ENCODE results near the gene NCKAP5.

NCKAP5 gene

DNA sequence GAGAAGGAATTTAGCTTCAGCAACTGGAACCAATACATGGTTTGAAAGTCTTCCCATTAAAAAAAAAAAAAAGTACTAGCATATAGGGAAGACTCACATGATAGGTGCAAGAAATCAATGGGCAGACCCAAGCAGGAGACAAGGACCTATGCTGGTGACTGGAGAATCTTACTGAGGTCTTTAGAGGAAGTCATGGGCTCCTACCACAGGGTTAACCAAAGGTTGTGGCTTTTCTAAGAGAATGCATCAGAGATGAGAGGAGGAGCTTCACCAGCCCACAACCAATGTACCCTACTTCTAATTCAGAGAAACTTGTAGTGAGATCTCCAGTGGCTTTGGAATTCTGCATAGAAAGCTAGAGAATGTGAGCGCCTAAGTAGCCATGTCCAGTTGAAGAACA lies 207.4 kb downstream of the NCKAP5 start:
- H3K9ac ChIP-seq (ENCODE audit: low read length), result no peak overlapping the region
- H3K9me3 ChIP-seq (ENCODE audit: insufficient read depth, low read depth, low read length), result no peaks in the 10 kb centered on the region
- no peak overlapping the region for H3K27ac ChIP-seq (ENCODE audit: low read depth, low read length)
- H2BK120ac ChIP-seq (ENCODE audit: insufficient read depth, low read length, poor library complexity), result no peak overlapping the region
- H3K18ac ChIP-seq (ENCODE audit: low read length), result no peak overlapping the region
- H3K27me3 ChIP-seq (ENCODE audit: insufficient read depth, low read length), result no peaks in the 10 kb centered on the region
- DNase-seq, result no peak
- no CpG with 5 or more reads among the region's 1 CpG for WGBS (ENCODE audit: extremely low coverage, insufficient coverage, insufficient read length)
- H3K4me2 ChIP-seq (ENCODE audit: low read length), result no peak overlapping the region
- H3K14ac ChIP-seq (ENCODE audit: low read length), result no peak overlapping the region
- H3K23ac ChIP-seq (ENCODE audit: low read length), result no peak overlapping the region
- no peak overlapping the region for H3K4me3 ChIP-seq (ENCODE audit: low read depth, low read length)
- no peak overlapping the region for H4K91ac ChIP-seq (ENCODE audit: low read depth, low read length)
- no peaks in the 10 kb centered on the region for H3K36me3 ChIP-seq (ENCODE audit: control insufficient read depth in 1 of 2, insufficient read depth in 2 of 2, low read length in 2 of 2)
- no peaks in the 10 kb centered on the region for H3K4me1 ChIP-seq (ENCODE audit: control insufficient read depth in 1 of 2, insufficient read depth in 2 of 2, low read length in 2 of 2)
- no peak overlapping the region for H2BK5ac ChIP-seq (ENCODE audit: low read depth, low read length, poor library complexity)
- H4K12ac ChIP-seq (ENCODE audit: low read depth, low read length), result no peak overlapping the region
- H2AK5ac ChIP-seq (ENCODE audit: low read length), result no peak overlapping the region
- no peak overlapping the region for H2AFZ ChIP-seq (ENCODE audit: insufficient read depth, low read length, poor library complexity)
- no peaks in the 10 kb centered on the region for H3K79me1 ChIP-seq (ENCODE audit: low read length)
- H4K8ac ChIP-seq (ENCODE audit: low read depth, low read length), result no peak overlapping the region
- H3K4ac ChIP-seq (ENCODE audit: low read depth, low read length), result no peak overlapping the region
- H3K79me2 ChIP-seq (ENCODE audit: control insufficient read depth, insufficient read depth, low read length, poor library complexity), result no peaks in the 10 kb centered on the region
- H2BK12ac ChIP-seq (ENCODE audit: low read length), result no peak overlapping the region

DNA sequence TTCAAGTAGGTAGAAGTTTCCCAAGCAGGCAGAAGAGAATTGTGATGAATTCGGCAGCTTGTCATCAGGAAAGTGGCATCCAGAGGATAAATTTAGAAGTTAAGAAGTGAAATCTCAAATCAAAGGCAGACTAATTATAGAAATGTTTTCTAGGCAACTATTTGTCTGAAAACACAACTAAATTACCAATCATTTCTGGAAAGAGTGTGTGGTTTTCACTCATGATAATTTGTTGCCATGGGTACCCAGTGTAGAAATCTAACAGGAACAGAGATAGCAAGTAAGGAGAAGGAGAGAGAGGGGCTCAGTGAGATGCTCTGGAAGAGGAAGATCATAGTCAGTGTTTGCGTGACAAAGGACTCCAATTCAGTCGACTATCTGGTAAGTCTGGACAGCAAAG lies 208.1 kb downstream of the NCKAP5 start:
- DNase-seq, result no peak
- WGBS (ENCODE audit: extremely low coverage, insufficient coverage, insufficient read length), result no CpG with 5 or more reads among the region's 3 CpGs

DNA sequence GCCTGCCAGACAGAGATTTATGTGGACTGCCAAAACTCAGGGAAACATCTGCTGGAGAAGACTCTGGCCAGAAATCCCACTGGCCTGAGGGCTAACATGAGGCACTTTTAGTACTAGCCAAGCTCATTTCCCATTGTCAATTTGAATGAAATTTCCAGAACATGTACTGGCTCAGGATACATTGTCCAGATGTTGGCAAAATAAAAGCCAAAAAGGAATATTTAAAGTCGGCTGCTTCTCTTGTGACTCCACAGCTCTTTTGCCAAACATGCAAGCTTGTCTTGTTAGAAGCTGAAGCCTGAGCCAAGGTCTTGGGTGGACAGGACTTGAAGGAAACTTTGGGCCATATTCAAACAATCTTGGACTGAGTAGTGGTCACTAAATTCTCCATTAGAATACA lies 215.5 kb downstream of the NCKAP5 start:
- no peak overlapping the region for H2BK5ac ChIP-seq (ENCODE audit: low read depth, low read length, poor library complexity)
- H2BK120ac ChIP-seq (ENCODE audit: insufficient read depth, low read length, poor library complexity), result no peak overlapping the region
- H3K14ac ChIP-seq (ENCODE audit: low read length), result no peak overlapping the region
- no peak overlapping the region for H3K4me2 ChIP-seq (ENCODE audit: low read length)
- no peaks in the 10 kb centered on the region for H3K79me2 ChIP-seq (ENCODE audit: control insufficient read depth, insufficient read depth, low read length, poor library complexity)
- H3K23ac ChIP-seq (ENCODE audit: low read length), result no peak overlapping the region
- H2AK5ac ChIP-seq (ENCODE audit: low read length), result no peak overlapping the region
- H4K8ac ChIP-seq (ENCODE audit: low read depth, low read length), result no peak overlapping the region
- H3K4me1 ChIP-seq (ENCODE audit: control insufficient read depth in 1 of 2, insufficient read depth in 2 of 2, low read length in 2 of 2), result no peaks in the 10 kb centered on the region
- no peak overlapping the region for H2BK12ac ChIP-seq (ENCODE audit: low read length)
- H3K18ac ChIP-seq (ENCODE audit: low read length), result no peak overlapping the region
- H3K27me3 ChIP-seq (ENCODE audit: insufficient read depth, low read length), result no peaks in the 10 kb centered on the region
- no peak overlapping the region for H3K4ac ChIP-seq (ENCODE audit: low read depth, low read length)
- H3K9me3 ChIP-seq (ENCODE audit: insufficient read depth, low read depth, low read length), result no peaks in the 10 kb centered on the region
- no peaks in the 10 kb centered on the region for H3K36me3 ChIP-seq (ENCODE audit: control insufficient read depth in 1 of 2, insufficient read depth in 2 of 2, low read length in 2 of 2)
- no peak for DNase-seq
- no peak overlapping the region for H3K4me3 ChIP-seq (ENCODE audit: low read depth, low read length)
- WGBS (ENCODE audit: extremely low coverage, insufficient coverage, insufficient read length), result no CpG with 5 or more reads among the region's 1 CpG
- no peak overlapping the region for H4K91ac ChIP-seq (ENCODE audit: low read depth, low read length)
- no peak overlapping the region for H3K9ac ChIP-seq (ENCODE audit: low read length)
- H2AFZ ChIP-seq (ENCODE audit: insufficient read depth, low read length, poor library complexity), result no peak overlapping the region
- no peak overlapping the region for H4K12ac ChIP-seq (ENCODE audit: low read depth, low read length)
- H3K27ac ChIP-seq (ENCODE audit: low read depth, low read length), result no peak overlapping the region
- no peaks in the 10 kb centered on the region for H3K79me1 ChIP-seq (ENCODE audit: low read length)

More for the DNA sequence above, 208.1 kb downstream of the NCKAP5 start:
- H2BK5ac ChIP-seq (ENCODE audit: low read depth, low read length, poor library complexity), result no peak overlapping the region
- H3K9ac ChIP-seq (ENCODE audit: low read length), result no peak overlapping the region
- no peak overlapping the region for H3K4me2 ChIP-seq (ENCODE audit: low read length)
- no peak overlapping the region for H2BK120ac ChIP-seq (ENCODE audit: insufficient read depth, low read length, poor library complexity)
- no peak overlapping the region for H4K91ac ChIP-seq (ENCODE audit: low read depth, low read length)
- no peaks in the 10 kb centered on the region for H3K9me3 ChIP-seq (ENCODE audit: insufficient read depth, low read depth, low read length)
- no peak overlapping the region for H3K14ac ChIP-seq (ENCODE audit: low read length)
- no peak overlapping the region for H3K4me3 ChIP-seq (ENCODE audit: low read depth, low read length)
- no peak overlapping the region for H4K8ac ChIP-seq (ENCODE audit: low read depth, low read length)
- no peaks in the 10 kb centered on the region for H3K27me3 ChIP-seq (ENCODE audit: insufficient read depth, low read length)
- no peak overlapping the region for H2BK12ac ChIP-seq (ENCODE audit: low read length)
- no peaks in the 10 kb centered on the region for H3K79me1 ChIP-seq (ENCODE audit: low read length)
- no peaks in the 10 kb centered on the region for H3K36me3 ChIP-seq (ENCODE audit: control insufficient read depth in 1 of 2, insufficient read depth in 2 of 2, low read length in 2 of 2)
- no peak overlapping the region for H2AK5ac ChIP-seq (ENCODE audit: low read length)
- no peak overlapping the region for H4K12ac ChIP-seq (ENCODE audit: low read depth, low read length)
- H3K79me2 ChIP-seq (ENCODE audit: control insufficient read depth, insufficient read depth, low read length, poor library complexity), result no peaks in the 10 kb centered on the region
- no peaks in the 10 kb centered on the region for H3K4me1 ChIP-seq (ENCODE audit: control insufficient read depth in 1 of 2, insufficient read depth in 2 of 2, low read length in 2 of 2)
- no peak overlapping the region for H3K23ac ChIP-seq (ENCODE audit: low read length)
- H2AFZ ChIP-seq (ENCODE audit: insufficient read depth, low read length, poor library complexity), result no peak overlapping the region
- H3K4ac ChIP-seq (ENCODE audit: low read depth, low read length), result no peak overlapping the region
- H3K27ac ChIP-seq (ENCODE audit: low read depth, low read length), result no peak overlapping the region
- no peak overlapping the region for H3K18ac ChIP-seq (ENCODE audit: low read length)

DNA sequence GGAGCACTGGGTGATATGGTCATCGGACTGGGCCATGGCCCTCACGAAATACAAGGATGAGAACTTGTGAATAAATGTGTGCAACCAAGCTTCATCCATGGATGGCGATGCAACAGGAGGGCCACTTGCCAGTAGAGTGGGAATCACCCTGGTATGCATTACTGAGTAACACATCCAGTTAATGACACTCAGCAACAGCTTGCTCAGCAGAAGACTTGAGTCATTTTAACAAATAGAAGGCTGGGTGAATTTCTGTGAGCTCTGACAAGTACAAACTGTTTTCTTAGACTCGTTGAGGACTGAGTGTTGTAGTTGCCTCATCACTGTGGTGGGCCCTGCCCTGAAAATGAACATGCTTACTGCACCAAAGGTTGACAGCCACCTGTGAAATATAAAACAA lies 221.6 kb downstream of the NCKAP5 start:
- WGBS (ENCODE audit: extremely low coverage, insufficient coverage, insufficient read length), result no CpG with 5 or more reads among the region's 4 CpGs
- Histone ChIP-seq H3K4ac (ENCODE audit: low read depth, low read length) (no peak overlapping the region), H3K4me2 (ENCODE audit: low read length) (no peak overlapping the region), H2AK5ac (ENCODE audit: low read length) (no peak overlapping the region), H3K4me1 (ENCODE audit: control insufficient read depth in 1 of 2, insufficient read depth in 2 of 2, low read length in 2 of 2) (no peaks in the 10 kb centered on the region), H3K23ac (ENCODE audit: low read length) (no peak overlapping the region), H2BK5ac (ENCODE audit: low read depth, low read length, poor library complexity) (no peak overlapping the region), H2AFZ (ENCODE audit: insufficient read depth, low read length, poor library complexity) (no peak overlapping the region), H3K9ac (ENCODE audit: low read length) (no peak overlapping the region), H3K18ac (ENCODE audit: low read length) (no peak overlapping the region), H3K79me2 (ENCODE audit: control insufficient read depth, insufficient read depth, low read length, poor library complexity) (no peaks in the 10 kb centered on the region), H3K79me1 (ENCODE audit: low read length) (no peaks in the 10 kb centered on the region), H3K27ac (ENCODE audit: low read depth, low read length) (no peak overlapping the region), H3K27me3 (ENCODE audit: insufficient read depth, low read length) (no peaks in the 10 kb centered on the region), H2BK120ac (ENCODE audit: insufficient read depth, low read length, poor library complexity) (no peak overlapping the region), H3K14ac (ENCODE audit: low read length) (no peak overlapping the region), H3K9me3 (ENCODE audit: insufficient read depth, low read depth, low read length) (no peaks in the 10 kb centered on the region), H4K91ac (ENCODE audit: low read depth, low read length) (no peak overlapping the region), H2BK12ac (ENCODE audit: low read length) (no peak overlapping the region), H3K36me3 (ENCODE audit: control insufficient read depth in 1 of 2, insufficient read depth in 2 of 2, low read length in 2 of 2) (no peaks in the 10 kb centered on the region), H4K12ac (ENCODE audit: low read depth, low read length) (no peak overlapping the region), H3K4me3 (ENCODE audit: low read depth, low read length) (no peak overlapping the region), H4K8ac (ENCODE audit: low read depth, low read length) (no peak overlapping the region)
- no peak for DNase-seq
